ENCODE results near the gene CREG2.

DNA sequence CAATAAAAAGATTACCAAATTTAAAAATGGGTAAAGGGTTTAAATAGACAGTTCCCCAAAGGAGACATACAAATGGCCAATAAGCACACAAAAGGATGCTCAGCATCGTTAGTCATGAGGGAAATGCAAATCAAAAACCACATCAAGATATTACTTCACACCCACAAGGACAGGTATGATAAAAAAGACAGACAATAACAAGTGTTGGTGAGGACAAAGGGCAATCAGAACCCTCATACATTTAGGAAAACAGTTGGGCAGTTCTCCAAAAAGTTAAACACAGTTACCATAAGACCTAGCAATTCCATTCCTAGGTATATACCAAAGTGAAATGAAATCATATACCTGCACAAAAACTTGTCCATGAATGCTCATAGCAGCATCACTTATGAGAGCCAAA, 14.5 kb downstream of the CREG2 start:
- TF ChIP-seq EZH2phosphoT487 (IDR thresholded peaks at IDR 0.05; ENCODE audit: low read length) (no peak), EZH2 (optimal IDR thresholded peaks at IDR 0.05; ENCODE audit: low read depth, low read length) (no peak), CTCF (IDR thresholded peaks at IDR 0.05; ENCODE audit: low read length) (no peak)
